GM18507 (cell line): ENCODE measurements around the gene F13B.
"Not testable (repeated sequence)": the region's sequence is repeated elsewhere in the genome, so short reads cannot be mapped to it uniquely, and the experiment has no call there.

Experiments
- DNase-seq: peaks from one replicate; pipeline ENCODE4 v3.0.0; 2011; ENCODE audit warnings: low read depth; ENCODE audit not compliant: insufficient read length; ENCODE audit errors: extremely low spot score
- FAIRE-seq: peaks from 2 replicates; lab custom pipeline; 2011; peaks lifted over from hg19 to GRCh38; lab: Jason Lieb, UNC

F13B gene

GRCh38 chr1:197063212-197063611 is 3.8 kb downstream of the F13B start:
- no peak for DNase-seq
- no peak for FAIRE-seq

- peak; percentile 42 for FAIRE-seq
- no peak for DNase-seq
Measured at GRCh38 chr1:197062692-197063091, 4.4 kb downstream of the F13B start.

- no peak for FAIRE-seq
Measured at GRCh38 chr1:197049100-197049499, 18.0 kb downstream of the F13B start.

GRCh38 chr1:197042676-197043341 is 24.3 kb downstream of the F13B start:
- no peak for FAIRE-seq
- no peak for DNase-seq

More at GRCh38 chr1:197049100-197049499, 18.0 kb downstream of the F13B start:
- no peak for DNase-seq

GRCh38 chr1:197041486-197042353 is 25.3 kb downstream of the F13B start:
- DNase-seq (no peak), FAIRE-seq (no peak)

- DNase-seq (no peak), FAIRE-seq (no peak)
Measured at GRCh38 chr1:197036861-197037260, 30.2 kb downstream of the F13B start.

- FAIRE-seq, DNase-seq: not testable (repeated sequence)
Measured at GRCh38 chr1:197034631-197035339, 32.3 kb downstream of the F13B start.

DNA sequence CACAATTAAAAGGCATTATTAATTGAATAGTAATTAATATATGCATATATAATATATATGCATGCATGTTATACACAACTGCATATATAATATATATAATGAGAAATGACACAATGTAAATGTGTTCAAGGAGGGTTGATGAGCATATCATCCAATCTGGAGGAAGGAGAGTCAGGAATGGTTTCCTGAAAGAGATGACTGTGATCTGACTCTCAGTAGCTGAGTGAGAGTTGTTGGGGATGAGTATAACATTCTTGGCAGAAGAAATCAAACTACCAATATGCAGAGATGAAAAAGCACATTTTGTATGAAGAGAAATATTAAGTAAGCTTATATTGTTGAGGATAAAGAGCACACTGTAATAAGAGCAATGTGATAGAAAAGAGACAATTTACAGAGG is 37.3 kb downstream of the F13B start:
- FAIRE-seq = no peak
- DNase-seq = no peak

DNA sequence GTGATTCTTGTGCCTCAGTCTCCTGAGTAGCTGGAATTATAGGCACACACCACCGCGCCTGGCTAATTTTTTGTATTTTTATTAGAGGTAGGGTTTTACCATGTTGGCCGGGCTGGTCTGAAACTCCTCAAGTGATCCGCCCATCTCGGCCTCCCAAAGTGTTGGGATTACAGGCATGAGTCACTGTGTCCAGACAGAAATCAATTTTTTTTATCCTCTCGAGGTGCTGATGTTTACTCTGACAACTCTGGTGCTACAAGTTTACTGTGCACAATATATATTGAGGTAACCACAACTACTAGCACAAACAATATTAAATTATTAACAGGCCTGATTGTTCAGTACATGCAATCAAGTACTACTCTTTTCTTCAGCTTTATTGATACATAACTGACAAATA is 39.7 kb downstream of the F13B start:
- DNase-seq (no peak), FAIRE-seq (no peak)

DNA sequence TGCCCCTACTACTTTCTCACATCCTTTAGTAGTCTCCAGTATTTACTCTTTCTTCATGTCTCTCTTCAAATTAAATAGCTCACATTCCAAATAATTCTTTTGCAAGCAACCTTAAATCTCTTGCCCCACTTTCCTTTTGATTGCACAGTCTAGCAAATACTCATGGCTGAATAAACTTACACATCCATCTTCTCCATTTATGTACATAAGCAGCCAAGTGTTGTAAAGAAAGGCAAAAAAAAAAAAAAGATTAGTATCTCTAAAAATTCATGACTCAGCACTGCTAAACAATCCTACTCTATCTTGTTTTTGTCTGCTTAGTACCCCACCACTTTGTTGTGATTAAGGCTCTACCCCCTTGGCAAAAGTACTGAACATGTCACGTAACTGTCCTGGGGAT is 42.6 kb downstream of the F13B start:
- no peak for FAIRE-seq
- no peak for DNase-seq

- DNase-seq (no peak), FAIRE-seq (no peak)
Measured at GRCh38 chr1:197021716-197022115, 45.3 kb downstream of the F13B start.

GRCh38 chr1:197017558-197018146 is 49.4 kb downstream of the F13B start:
- FAIRE-seq = no peak
- no peak for DNase-seq

- no peak for DNase-seq
- no peak for FAIRE-seq
Measured at GRCh38 chr1:197016751-197017150, 50.3 kb downstream of the F13B start.

- no peak for DNase-seq
- no peak for FAIRE-seq
Measured at GRCh38 chr1:197013234-197013633, 53.8 kb downstream of the F13B start.

GRCh38 chr1:197011614-197012013 is 55.4 kb downstream of the F13B start:
- no peak for FAIRE-seq
- no peak for DNase-seq

DNA sequence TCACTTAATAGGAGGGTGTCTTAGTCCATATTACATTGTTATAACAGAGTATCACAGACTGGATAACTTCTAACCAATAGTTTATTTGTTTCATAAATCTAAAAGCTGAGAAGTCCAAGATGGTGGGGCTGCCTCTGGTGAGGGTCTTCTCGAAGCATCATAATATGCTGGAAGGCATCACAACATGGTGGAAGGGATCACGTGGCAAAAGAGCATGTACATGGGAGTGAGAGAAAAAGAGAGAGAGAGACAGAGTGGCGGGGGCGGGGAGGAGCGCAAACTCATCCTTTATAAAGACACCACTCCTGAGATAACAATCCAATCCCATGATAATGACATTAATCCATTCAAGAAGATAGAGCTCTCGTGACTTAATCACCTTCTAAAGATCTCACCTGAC is 58.2 kb downstream of the F13B start:
- no peak for FAIRE-seq
- no peak for DNase-seq

DNA sequence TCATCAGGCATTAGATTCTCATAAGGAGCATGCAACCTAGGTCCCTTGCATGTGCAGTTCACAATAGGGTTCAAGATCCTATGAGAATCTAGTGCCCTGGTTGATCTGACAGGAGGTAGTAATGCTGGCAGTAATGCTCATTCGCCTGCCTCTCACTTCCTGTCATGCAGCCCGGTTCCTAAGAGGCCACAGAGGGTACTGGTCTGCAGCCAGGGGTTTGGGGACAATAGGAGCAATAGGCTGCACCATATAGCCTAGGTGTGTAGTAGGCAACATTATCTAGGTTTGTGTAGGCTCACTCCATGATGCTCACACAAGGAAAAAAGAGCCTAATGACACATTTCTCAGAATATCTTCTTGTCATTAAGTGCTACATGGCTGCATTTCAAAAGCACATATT is 63.9 kb downstream of the F13B start:
- FAIRE-seq (no peak), DNase-seq (no peak)

DNA sequence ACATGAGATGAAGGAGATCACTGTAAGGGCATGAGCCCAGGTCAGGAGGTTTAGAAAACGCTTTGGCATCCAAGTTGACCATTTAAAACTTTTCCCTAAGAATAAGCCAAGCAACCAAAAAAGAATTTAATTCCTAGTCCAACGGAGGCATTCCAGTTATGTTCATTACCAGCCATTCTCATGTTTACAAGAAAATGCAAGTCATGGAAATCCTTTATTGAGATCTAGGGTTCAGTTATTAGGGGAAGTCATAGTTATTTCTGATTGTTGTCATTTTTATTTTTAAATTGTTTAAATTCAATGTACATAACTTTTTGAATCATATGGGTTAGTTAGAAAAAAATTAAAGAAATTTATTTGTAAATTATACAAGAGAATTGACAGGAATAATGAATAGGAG is 65.2 kb downstream of the F13B start:
- no peak for FAIRE-seq

DNA sequence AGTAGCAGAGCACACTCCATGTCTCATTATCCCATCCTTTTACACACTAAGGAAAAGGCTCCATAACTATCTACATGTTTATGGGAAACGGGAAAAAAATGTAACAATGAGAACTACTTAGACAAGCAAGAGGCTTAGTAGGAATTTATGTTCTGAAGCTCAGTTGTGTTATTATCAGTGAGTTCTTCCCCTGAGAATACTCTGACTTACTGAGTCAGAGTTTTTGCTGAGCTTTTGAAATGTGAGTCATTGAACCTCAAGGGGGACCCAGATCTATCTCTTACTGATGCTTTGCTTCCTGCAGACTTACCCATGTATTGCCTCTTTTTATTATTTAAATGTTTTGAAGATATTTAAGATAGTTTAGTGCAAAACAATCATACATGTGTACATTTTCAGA is 69.6 kb downstream of the F13B start:
- no peak for DNase-seq

More for the DNA sequence above, 65.2 kb downstream of the F13B start:
- no peak for DNase-seq

DNA sequence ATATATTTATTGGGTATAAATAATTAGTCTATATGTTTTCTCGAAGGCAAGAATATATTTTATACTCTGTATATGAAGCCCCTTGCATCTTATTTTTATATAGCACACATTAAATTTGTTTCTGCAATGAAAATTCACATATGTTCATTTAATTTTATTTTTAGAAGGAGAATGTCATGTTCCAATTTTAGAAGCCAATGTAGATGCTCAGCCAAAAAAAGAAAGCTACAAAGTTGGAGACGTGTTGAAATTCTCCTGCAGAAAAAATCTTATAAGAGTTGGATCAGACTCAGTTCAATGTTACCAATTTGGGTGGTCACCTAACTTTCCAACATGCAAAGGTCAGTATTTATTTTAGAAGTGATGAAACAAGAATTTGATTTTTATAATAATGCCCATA is 73.1 kb downstream of the F13B start:
- DNase-seq (no peak), FAIRE-seq (no peak)

More for the DNA sequence above, 69.6 kb downstream of the F13B start:
- no peak for FAIRE-seq
